Neutrophil (primary cell): Measurements from ENCODE around the gene SNHG17.

Source experiments
- H3K27ac ChIP-seq: fragments of 200-600 bp; sonication (generic); 2 replicates; pipeline ENCODE4 v1.5.1; 2016; ENCODE audit warnings: mild to moderate bottlenecking, moderate library complexity
- H3K27me3 ChIP-seq: fragments of 200-600 bp; sonication (generic); 2 replicates; pipeline ENCODE4 v1.6.0; 2016; ENCODE audit warnings: mild to moderate bottlenecking
- H3K36me3 ChIP-seq: fragments of 200-600 bp; sonication (generic); 2 replicates; pipeline ENCODE4 v1.5.1; 2017
- H3K4me1 ChIP-seq, 2 experiments: fragments of 200-600 bp in 1 of 2; sonication (generic) in 1 of 2; 1 replicate in 1 of 2; 2 replicates in 1 of 2; pipeline versions ENCODE4 v1.5.1 to v1.6.1; 2013 to 2016; ENCODE audit warnings: low read depth in 1 of 2, low read length in 1 of 2, mild to moderate bottlenecking in 1 of 2, moderate library complexity in 1 of 2; ENCODE audit not compliant: control insufficient read depth in 1 of 2, insufficient read depth in 1 of 2
- H3K4me3 ChIP-seq, 2 experiments: fragments of 200-600 bp in 1 of 2; sonication (generic) in 1 of 2; 1 replicate in 1 of 2; 2 replicates in 1 of 2; pipeline ENCODE4 v1.5.1; 2013 to 2016; ENCODE audit warnings: low read depth in 1 of 2, low read length in 1 of 2, mild to moderate bottlenecking in 1 of 2, moderate library complexity in 1 of 2
- H3K9me3 ChIP-seq: fragments of 200-600 bp; sonication (generic); 2 replicates; pipeline ENCODE4 v1.5.1; 2016
- CTCF ChIP-seq: fragments of 200-600 bp; sonication (generic); IDR thresholded peaks from 2 replicates; pipeline ENCODE4 v1.5.1; 2016; ENCODE audit warnings: antibody characterized with exemption

The SNHG17 gene

GRCh38 chr20:38434770-38435554 lies at the start of gene SNHG17:
Gene SNHG17, minus strand, starts transcription at chr20:38435328.
- peak; percentile 97 for TF ChIP-seq CTCF
- no peaks in the 10 kb centered on the region for H3K9me3 ChIP-seq
- peak within 1 kb of the TSS; percentile 88 to 91 for H3K4me3 ChIP-seq
- peaks cover 11 to 14% of the 10 kb centered on the region in 2 experiments for H3K4me1 ChIP-seq
- H3K36me3 ChIP-seq: peaks cover 39% of the 10 kb centered on the region
- H3K27me3 ChIP-seq: peaks cover 5% of the 10 kb centered on the region
- peak within 1 kb of the TSS; percentile 67 for H3K27ac ChIP-seq

DNA sequence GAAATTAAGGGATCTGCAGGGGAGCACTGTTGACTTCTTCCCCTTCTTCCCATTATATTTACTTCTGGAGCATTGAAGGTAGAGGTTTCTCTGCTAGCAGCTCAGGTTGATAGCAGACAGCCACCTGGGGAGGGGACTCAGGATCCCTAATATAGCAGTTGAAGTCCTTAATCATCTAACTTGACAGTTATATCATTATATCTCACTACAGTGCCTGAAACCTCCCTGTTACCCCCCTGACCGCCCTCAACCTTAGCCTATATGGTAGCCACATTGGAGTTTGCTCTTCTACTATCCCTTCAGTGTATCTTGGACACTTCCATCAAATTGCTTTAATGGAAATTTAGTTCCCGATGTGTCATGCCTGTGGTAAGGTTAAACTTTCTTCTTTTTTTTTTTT lies 44.5 kb upstream of the SNHG17 start:
- Histone ChIP-seq H3K27me3 (no peaks in the 10 kb centered on the region), H3K36me3 (peaks cover 13% of the 10 kb centered on the region), H3K27ac (no peak overlapping the region), H3K9me3 (no peaks in the 10 kb centered on the region), H3K4me3 (no peak overlapping the region), H3K4me1 (peaks cover 0 to 7% of the 10 kb centered on the region in 2 experiments)
- TF ChIP-seq CTCF: no peak

- no peak for TF ChIP-seq CTCF
- H3K36me3 ChIP-seq: peaks cover 8% of the 10 kb centered on the region
- H3K27me3 ChIP-seq: no peaks in the 10 kb centered on the region
- no peak overlapping the region for H3K27ac ChIP-seq
- peaks cover 15 to 21% of the 10 kb centered on the region in 2 experiments for H3K4me1 ChIP-seq
- H3K9me3 ChIP-seq: no peaks in the 10 kb centered on the region
- no peak overlapping the region for H3K4me3 ChIP-seq
Observed at GRCh38 chr20:38477747-38478146, 42.6 kb upstream of the SNHG17 start.

- Histone ChIP-seq H3K27ac (peak overlapping the region; percentile 92), H3K9me3 (no peaks in the 10 kb centered on the region), H3K27me3 (peaks cover 5% of the 10 kb centered on the region), H3K4me3 (peak overlapping the region; percentile 75 to 89), H3K36me3 (no peaks in the 10 kb centered on the region), H3K4me1 (peaks cover 23 to 30% of the 10 kb centered on the region in 2 experiments)
- no peak for TF ChIP-seq CTCF
Observed at GRCh38 chr20:38473367-38473795, 38.3 kb upstream of the SNHG17 start.

- Histone ChIP-seq H3K27me3 (peaks cover 5% of the 10 kb centered on the region), H3K36me3 (no peaks in the 10 kb centered on the region), H3K4me3 (peak within 1 kb of the TSS; percentile 75 to 89), H3K4me1 (peaks cover 23 to 30% of the 10 kb centered on the region in 2 experiments), H3K9me3 (no peaks in the 10 kb centered on the region), H3K27ac (peak within 1 kb of the TSS; percentile 92)
- peak; percentile 63 for TF ChIP-seq CTCF
Observed at GRCh38 chr20:38472513-38473366, 37.6 kb upstream of the SNHG17 start, which contains the start of gene RALGAPB. Gene RALGAPB, plus strand, starts transcription at chr20:38472843. Its CDS starts 15,590 bp downstream, at chr20:38488433.
